CD4-positive, alpha-beta T cell treated with Interleukin-15 for 1 hour (primary cell): Measurements from ENCODE around the gene ZNF212.
"Not testable (repeated sequence)": the region's sequence is repeated elsewhere in the genome, so short reads cannot be mapped to it uniquely, and the experiment has no call there.

Experiments
- DNase-seq: peaks from one replicate; pipeline ENCODE4 v3.0.0-alpha.2; 2020

Gene ZNF212

DNA sequence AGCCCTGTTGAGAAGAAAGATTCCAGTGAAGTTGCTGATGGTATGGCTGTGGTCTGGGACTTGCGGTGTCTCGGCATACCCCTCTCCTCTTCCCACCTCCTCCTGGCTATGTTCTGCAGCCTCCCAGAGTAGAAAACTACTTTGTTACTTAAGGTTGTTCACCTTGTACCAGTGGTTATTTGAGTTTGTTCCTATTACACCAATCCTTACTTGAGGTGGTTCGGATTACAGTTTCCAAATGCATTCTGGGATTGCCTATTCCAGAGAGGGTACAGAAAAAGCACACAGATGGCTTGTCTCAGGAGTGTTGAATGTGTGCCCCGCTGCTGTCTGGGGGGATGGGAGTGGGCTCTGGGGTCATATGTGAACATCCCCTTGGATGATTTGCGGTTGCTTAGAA is 15.7 kb downstream of the ZNF212 start:
- no peak for DNase-seq

DNA sequence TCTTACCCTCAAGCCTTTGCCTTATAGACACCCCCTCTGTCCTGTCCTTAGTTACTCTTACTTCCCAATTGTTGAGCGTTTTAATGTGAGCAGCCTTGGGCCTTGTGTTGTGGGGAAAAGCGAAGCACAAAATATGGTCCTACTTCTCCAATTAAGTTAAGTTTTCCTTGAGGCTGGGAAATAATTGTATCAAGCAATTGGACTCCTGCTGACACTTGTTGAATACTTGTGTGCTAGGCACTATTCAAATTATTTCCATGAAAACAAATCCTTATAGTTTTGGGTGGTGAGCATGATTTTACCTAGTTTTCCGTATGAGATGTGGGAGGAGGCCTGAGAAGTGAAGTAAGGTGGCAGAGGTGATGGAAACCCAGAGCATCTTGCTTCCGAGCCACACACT is 17.1 kb downstream of the ZNF212 start:
- no peak for DNase-seq

DNA sequence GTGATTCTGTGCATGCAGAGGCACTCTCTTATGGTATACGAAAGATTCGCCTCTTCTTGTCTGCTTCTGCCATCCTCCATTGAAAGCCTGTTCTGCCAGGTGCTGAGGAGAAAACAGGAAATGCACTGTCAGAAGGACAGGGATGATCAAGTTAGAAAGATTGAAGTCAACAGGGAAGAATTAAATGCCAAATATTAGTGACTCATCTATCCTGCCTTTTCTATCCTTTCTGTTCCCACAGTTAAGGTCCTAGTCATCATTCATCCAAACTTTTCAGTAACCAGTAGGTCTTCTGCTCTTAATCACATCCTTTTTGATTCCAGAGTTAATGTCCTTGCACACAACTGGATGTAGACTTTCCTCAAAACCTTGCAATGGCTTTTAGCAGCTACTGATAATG is 17.7 kb downstream of the ZNF212 start:
- DNase-seq: no peak

DNA sequence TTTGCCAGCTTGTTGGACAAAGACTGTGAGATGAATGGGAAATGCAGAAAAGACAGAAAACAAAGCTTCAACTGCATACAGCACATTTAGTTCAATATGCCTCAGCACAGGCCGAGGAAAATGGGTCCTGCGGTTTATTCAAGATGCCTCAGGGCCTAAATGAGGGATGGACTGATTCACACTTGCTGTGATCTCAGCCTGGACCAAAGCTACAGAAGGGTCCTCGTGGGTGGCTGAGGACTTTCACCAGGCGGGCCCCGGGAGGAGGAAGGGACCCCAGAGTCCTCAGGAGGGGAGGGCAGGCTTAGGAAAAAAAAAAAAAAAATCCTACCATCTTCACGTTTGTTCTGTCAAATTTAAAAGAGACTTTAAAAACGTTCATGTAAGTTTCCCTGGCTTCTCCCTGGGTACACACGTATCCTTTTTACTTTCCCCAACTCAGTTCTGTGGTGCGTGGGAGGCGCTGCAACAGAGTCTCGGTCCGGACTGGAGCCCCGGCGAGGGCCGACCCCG is 21.9 kb downstream of the ZNF212 start:
- no peak for DNase-seq

DNA sequence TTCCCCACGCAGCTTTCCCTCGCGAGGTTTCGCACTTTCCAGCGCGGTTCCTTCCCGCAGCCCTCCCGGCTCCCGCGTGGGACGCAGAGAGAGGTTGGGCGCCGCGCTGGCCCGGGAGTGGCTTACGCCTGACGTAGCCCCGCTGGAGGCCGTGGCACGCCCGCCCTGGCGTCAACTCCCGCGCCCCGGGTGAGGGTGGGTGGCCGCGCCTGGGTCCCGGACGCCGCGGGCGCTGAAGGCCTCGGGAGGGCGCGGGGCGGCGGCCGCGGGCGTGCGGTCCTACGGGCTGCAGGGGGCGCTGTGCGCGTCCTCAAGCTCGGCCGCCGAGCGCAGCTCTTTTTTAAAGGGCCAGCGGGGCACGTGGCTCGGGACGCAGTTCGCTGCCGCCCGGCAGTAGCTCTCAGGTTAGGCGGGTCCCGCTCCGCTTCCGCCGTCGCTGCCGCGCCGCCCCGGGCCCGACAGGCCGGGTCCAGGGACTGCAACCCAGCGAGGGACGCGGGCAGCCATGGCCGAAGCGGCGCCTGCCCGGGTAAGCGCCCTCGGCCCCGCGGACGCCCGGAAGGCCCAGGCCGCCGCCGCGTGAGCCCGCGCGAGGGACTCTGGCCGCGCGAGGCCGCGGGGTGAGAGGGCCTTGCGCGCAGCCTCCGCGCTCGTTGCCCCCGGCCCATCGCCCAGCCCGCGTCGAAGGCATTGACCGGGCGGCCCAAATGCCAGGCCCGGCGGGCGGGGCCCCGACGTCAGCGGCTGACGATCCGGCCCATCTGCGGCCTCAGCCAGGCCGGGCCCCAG is 22.6 kb downstream of the ZNF212 start, which contains the start of gene ZNF783:
TSS of gene ZNF783 (plus strand) at position 368 of the 789 bp plus-strand sequence. CDS start at position 506, 138 bp downstream.
- DNase-seq: peak; percentile 87

DNA sequence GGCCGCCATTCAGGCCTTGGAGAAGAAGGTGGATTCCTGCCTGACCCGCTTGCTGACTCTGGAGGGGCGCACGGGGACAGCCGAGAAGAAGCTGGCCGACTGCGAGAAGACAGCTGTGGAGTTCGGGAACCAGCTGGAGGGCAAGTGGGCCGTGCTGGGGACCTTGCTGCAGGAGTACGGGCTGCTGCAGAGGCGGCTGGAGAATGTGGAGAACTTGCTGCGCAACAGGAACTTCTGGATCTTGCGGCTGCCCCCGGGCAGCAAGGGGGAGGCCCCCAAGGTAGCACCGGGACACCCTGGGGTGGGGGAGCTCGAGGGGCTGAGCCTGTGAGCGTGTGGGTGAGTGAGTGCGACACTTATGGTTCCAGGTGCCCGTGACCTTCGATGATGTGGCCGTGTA is 27.0 kb downstream of the ZNF212 start:
- no peak for DNase-seq

DNA sequence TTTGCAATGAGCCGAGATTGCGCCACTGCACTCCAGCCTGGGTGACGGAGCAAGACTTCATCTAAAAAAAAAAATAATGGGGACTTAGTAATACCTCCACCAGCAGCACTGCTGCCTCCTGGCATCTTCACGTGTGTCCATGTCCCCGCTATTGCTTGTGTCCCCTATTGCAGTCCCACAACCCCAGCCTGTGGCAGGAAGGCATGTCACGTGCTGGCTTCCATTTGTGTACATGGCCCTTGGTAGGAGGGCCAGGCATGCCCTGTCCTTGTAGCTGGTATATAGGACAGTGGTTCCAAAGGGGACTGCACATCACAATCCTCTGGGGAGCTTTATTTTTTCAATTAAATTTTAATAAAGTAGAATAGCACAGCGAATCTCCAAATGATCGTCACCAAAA is 28.3 kb downstream of the ZNF212 start:
- DNase-seq: no peak

DNA sequence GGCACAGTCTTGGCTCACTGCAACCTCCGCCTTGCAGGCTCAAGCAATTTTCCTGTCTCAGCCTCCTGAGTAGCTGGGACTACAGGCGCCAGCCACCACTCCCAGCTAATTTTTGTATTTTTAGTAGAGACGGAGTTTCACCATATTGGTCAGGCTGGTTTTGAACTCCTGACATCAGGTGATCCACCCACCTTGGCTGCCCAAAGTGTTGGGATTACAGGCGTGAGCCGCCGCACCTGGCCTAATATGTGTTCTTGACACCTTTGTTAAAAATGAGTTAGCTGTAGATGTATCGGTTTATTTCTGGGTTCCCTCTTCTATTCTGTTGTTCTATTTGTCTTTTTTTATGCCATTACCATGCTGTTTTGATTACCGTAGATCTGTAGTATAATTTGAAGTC is 35.0 kb downstream of the ZNF212 start:
- DNase-seq: not testable (repeated sequence)

DNA sequence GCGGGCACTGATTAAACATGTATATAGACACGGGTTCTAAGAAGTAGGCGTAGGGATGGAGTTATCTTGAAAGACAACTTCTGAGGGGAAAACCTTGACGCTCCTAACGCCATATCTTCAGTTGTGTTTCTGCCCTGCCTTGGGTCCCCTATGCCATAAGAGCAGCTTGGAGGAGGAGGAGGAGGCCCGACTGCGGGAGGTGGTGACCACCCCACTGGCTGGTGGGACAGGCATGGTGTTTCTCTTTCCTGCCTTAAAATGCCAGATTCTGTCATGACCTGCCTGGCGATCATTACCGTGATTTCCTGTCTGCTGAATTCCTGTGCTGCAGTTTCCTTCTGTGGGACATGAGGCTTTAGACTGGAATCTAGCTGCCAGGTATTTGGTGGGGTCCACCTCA is 38.4 kb downstream of the ZNF212 start:
- no peak for DNase-seq

DNA sequence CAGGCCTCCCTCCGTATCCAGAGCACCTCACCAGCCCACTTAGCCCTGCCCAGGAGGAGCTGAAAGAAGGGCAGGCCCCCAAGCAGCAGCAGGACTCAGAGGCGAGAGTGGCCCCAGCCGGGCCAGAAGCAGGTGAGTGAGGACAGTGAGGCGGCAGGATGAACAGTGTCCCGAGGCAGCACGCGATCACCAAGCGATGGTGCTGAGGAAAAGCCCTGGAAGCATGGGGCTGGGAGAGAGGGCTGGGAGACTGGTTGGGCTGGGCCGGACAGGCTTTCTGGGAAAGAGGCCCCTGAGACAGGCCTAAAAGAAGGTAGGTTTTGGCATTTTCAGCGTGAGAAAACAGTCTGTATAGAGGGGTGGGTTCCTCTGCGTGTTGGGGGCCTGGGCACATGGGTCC is 38.9 kb downstream of the ZNF212 start:
- no peak for DNase-seq

DNA sequence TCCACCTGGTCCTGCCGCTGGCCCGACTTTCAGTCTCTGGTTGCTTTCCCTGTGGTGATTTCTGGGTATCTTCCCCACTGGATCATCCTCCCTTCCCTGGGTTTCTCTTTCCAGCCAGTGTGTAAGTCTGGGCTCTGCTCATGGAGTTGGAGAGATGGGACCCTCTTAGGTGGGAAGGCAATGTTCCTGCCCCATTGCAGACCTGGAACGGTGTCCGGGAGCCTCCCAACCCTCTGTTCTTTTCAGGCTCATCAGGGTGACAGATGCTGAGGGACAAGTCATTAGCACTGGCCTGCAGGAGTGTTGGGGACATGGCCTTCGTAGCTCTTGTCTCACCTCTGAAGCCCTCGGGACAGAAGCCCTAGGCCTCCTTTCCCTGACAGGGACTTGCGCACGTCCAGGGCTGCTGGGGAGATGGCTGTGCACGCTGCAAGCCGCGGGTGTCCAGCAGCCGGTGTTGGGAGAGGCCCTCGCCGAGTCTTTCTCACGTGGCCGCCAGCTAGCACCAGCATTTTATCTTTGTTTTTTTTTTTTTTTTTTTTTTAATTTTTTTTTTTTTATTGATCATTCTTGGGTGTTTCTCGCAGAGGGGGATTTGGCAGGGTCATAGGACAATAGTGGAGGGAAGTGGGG is 39.8 kb downstream of the ZNF212 start:
- no peak for DNase-seq

DNA sequence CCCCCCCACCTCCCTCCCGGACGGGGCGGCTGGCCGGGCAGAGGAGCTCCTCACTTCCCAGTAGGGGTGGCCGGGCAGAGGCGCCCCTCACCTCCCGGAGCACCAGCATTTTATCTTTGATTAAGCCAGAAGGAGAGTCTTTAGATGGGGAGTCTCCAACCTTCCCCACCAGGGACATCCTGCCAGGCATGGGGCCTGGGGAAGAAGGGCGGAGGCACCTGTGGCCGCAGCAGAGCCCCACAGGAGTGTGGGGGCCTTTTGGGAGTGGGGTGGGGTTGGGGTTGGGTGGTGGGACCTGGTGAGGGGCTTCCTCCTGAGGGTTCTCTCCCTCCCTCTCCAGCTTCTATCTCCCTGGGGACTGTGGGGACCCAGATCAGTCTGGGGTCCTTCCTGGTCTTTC is 40.7 kb downstream of the ZNF212 start:
- no peak for DNase-seq

DNA sequence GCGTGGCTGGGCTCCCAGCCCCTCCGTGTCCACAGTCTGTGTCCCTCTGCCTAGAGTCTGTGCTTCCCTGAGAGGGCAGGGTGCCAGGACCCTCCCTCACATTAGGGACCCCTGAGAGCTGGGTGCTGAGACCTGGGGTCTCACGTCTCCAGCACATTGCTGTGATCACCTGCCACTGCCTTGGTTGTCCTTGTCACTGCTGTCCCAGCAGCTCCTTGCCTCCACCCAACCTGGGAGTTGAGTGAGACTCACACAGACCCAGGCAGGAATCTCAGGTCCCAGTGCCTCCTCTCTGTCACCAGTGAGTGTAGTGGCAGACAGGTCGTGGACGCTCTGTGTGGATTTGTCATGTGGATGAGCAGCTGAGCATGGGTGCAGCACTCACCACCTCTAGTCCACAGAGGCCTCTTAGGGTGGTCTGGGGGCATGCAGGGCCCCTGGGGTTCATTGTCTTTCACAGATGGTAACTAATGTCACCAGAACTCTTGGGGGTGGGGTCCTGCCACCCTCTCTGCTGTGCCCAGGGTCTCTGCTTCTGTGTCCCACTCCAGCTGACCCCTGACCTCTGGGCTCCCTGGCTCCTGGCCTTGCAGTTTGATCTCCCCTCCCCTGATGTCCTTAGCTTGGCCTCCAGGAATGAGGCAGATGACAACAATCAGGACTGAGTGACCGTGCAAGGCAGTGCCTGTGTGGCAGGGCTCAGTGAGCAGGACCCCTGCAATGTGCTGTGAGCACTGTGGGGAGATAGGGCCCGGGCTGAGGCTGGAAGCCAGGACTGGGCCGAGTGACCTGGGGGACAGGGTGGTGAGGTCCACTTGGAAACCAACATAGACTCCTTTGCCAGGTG is 41.4 kb downstream of the ZNF212 start:
- no peak for DNase-seq

DNA sequence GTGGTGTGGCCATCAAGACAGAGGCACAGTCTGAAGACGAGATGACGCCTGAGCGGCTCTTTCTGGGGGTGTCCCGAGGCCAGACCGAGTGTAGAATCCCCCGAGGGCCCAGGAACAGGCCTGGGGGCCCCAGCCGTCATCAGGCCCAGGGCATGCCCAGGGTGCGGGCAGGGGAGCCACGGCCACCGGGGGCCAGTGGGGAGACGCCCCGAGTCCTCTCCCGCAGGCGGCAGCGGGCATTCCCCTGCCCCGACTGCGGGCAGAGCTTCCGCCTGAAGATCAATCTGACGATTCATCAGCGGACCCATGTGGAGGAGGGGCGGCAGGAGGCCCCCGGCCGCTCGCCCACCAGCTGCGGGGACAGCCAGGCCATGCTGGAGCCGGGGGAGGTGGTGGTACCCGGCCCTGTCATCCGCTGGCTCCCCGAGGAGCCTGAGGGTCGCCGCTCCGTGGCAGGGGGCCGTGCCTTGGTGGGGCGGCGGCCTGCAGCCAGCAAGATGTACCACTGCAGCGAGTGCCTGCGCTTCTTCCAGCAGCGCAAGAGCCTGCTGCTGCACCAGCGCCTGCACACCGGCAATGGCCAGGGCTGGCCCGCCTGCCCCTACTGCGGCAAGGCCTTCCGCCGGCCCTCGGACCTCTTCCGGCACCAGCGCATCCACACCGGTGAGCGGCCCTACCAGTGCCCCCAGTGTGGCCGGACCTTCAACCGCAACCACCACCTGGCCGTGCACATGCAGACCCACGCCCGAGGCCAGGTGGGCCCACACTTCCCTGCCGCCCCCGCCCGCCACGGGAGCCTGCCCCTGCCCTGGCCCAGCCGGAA is 42.3 kb downstream of the ZNF212 start:
- no peak for DNase-seq

DNA sequence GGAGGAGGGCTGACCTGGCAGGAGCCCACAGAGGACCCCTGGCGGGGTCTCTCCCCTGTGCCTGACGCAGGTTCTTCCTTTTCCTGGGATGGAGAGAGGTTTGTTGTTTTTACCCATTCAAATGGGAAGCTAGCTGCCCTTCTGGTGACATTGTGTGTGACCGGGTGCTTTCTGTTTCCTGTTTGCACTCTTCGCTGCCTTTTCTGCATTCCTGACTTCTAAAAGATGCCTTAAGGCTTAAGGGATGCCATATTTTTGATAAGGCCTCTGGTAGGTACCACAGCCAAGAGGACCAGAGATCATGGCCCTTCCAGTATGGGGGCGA is 42.8 kb downstream of the ZNF212 start:
- DNase-seq: no peak

DNA sequence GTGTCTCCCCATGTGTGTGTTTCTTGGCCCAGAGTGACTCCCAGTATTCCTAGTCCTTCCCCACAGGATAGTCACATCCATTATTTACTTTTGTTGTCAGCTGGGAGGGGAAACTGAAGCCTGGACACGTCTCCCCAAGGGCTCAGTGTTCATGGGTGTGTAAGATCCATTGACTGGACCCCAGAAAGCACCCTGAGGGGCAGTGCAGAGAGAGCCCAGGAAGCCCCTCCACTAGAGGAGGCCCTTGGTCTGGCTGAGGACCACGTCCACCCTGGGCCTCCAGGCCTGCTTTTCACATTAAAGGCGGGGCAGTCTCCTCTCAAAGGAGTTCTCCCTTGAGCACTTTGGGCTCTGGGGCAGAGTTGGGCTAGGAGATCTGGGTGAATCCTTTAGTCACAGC is 43.9 kb downstream of the ZNF212 start:
- no peak for DNase-seq

DNA sequence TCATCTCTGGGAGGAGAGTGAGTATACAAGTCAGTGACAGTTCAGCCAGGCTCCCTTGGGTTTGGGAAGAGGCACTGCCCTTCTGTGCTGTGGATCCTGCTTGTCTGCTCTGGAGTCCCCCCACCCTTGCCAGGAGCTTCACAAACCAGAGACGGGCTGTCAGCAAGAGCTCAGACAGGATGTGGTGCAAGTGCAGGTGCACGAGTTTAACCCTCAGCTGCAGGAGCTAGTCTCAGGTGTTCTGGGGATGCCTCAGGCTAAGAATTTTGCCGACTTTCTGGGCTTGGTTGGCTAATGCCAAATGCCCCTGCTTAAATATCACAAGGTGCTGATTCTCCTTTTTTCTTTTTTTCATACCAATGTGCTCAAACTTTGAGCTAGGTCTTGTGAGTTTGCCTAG is 44.9 kb downstream of the ZNF212 start:
- DNase-seq: peak; percentile 58

DNA sequence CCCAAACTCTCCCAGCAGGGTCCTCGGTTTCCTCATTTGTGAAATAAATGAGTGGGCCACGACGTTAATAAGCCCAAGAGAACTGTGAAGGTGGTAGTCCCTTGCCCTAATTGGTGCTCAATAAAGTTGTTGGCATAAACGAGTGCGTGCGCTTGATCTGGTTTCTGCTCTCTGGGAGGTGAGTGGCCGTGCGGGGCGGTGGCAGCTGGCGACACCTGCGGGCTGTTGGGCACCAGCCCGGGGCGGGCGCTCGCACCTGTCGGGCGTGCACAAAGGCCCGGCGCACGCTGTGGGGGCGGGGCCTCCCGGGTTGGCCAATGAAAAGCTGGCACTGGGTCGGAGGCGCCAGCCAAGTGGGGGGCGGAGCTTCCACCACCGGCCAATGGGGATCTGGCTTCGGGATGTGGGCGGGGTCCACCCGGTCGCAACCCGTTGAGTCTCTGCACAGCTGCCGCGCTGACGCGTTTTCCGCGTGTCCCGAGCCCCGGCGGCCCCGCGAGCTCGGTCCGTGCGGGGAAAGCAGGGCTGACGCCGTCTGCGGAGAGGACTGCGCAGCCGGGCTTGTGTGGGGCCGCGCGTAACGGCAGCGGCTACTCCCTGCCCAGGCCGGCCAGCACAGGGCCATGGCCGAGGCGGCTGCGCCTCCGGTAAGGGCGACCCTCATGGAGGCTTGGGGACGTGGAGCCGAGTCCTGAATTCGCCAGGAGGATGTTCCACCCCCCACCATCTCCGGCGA is 45.6 kb downstream of the ZNF212 start:
- DNase-seq: peak; percentile 97

DNA sequence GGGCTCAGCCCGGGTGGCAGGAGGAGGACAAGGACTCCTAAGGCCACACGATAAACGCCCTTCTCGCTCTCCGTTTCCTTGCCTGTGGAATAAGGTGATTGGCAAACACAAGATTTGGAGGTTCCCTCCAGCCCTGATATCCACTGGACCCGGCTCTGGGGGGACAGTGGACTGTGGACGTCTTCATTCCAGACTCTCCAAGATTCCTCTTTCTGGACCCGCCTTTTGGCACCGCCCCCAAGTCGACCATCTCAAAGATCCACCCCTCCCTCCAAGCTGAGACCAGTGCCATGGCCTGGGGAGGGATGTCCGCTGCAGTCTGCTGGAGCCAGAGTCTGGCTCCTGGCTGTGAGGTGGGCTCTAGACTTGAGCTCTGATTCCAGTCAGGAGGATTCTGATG is 46.2 kb downstream of the ZNF212 start:
- DNase-seq: no peak

DNA sequence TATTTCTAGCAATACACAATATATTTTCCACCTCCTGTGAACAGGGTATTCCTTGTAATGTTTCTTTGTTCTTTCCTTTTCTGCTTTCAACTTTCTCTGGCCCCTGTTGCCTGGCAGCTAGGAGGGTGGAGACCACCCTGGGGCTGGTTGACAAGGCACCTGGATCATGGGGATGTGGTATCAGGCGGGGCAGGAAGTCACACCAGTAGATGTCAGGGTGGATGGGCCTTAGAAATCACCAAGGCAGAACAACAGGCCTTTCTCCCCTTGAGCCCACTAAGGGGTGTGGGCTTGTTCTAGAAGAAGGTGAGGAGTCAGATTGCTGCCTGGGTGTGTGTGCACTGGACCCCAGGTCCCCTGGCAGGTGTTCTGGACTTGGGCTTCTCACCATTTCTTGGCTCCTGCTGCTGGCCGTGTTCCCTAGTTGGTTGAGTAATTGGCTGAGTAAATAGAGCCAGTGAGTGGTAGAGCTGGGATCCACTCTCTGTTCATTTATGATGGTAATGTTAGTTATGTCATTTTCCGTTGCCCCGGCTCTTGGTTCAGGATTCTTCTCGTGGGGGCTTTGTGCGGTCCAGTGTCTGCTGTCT is 47.5 kb downstream of the ZNF212 start:
- DNase-seq: no peak

DNA sequence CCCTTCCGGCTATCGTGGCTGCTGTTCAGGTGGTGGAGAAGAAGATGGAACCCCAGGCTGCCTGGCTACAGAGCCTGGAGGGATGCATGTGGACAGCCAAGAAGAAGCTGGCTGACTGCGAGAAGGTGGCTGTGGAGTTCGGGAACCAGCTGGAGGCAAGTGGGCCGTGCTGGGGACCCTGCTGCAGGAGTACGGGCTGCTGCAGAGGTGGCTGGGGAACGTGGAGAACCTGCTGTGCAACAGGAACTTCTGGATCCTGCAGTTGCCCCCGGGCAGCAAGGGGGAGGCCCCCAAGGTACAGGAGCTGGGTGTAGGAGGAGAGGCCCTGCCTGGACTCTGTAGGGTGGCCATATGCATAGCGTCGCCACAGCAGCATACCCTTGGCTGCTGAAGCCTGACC is 48.2 kb downstream of the ZNF212 start:
- no peak for DNase-seq

DNA sequence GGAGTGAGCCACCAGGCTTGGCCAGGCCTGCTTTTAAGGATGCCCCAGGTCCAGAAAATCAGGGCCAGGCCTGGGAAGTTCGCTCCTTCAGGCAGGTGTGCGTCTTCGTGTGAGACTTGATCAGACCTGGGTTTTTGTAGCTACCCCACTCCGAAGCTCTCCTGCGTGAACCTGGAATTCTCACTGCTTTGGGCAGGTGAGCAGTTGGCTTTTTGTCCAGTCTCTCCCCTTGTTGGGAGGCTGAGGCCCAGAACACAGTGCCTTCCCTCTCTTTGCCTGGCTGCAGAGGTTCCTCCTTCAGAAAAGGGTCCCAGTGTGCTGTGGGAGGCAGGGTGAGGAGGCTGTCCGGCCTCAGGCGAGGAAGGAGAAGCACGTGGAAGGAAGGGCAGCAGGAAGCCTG is 49.8 kb downstream of the ZNF212 start:
- DNase-seq: no peak
